GM12878 (cell line): Measurements from ENCODE around the gene ZNF554. TPM values are rescaled to one million over a fixed set of nuclear protein-coding genes. Genes with fewer than 3 reads are reported as not detected.
A peak's percentile ranks its signal among the peaks of the same experiment; 100 is the strongest.

Experiments used
- ATAC-seq: fragments of 200-7000 bp; cut with Tn5 transposase; 3 replicates; pipeline ENCODE4 v1.9.1; 2020; ENCODE audit warnings: mild to moderate bottlenecking, moderate library complexity
- BruUV-seq: library from RNA; stranded (reverse); fragments of 400-500 nt; replicated peaks from 2 replicates; lab custom pipeline; 2021; lab: Mats Ljungman, UMichigan
- CTCF ChIA-PET: fragments of 300-600 bp; sonication (Branson Sonifier 250); formaldehyde crosslinking; extraction: SDS; loops from one replicate; lab custom pipeline; 2021; ENCODE audit warnings: inconsistent platforms; lab: Yijun Ruan, JAX
- POLR2A ChIA-PET: fragments of 350-600 bp; formaldehyde crosslinking; extraction: SDS; loops from one replicate; lab custom pipeline; 2021; ENCODE audit warnings: inconsistent platforms; lab: Charles Lee
- RAD21 ChIA-PET: fragments of 300-600 bp; sonication (Branson Sonifier 250); formaldehyde crosslinking; loops from one replicate; lab custom pipeline; 2023; ENCODE audit warnings: antibody characterized with exemption; ENCODE audit not compliant: unreplicated experiment; lab: Charles Lee
- SMC1A ChIA-PET: fragments of 300-600 bp; sonication (Branson Sonifier 250); formaldehyde crosslinking; loops from one replicate; lab custom pipeline; 2023; ENCODE audit not compliant: unreplicated experiment, uncharacterized antibody; lab: Charles Lee
- DNase-seq: peaks from one replicate; pipeline ENCODE4 v3.0.0-alpha.2; 2011; ENCODE audit warnings: low read depth, low spot score
- FAIRE-seq: peaks from 3 replicates; lab custom pipeline; 2011; peaks lifted over from hg19 to GRCh38; lab: Jason Lieb, UNC
- H2AFZ ChIP-seq: 2 replicates; pipeline ENCODE4 v1.6.0; 2011; ENCODE audit warnings: low read depth, low read length, control low read depth; ENCODE audit not compliant: control insufficient read depth
- H3K27ac ChIP-seq: 2 replicates; pipeline ENCODE4 v1.5.1; 2011; ENCODE audit warnings: control low read depth; ENCODE audit not compliant: control insufficient read depth, insufficient read depth
- H3K27me3 ChIP-seq, 2 experiments: replicated peaks in 1 of 2; 2 replicates each; pipeline versions ENCODE4 v1.6.0 to v1.6.1; 2011; ENCODE audit warnings: low read length in 1 of 2; ENCODE audit not compliant: control insufficient read depth in 2 of 2, insufficient read depth in 2 of 2
- H3K36me3 ChIP-seq, 2 experiments: 2 replicates each; pipeline ENCODE4 v1.5.1; 2011; ENCODE audit warnings: low read length in 1 of 2; ENCODE audit not compliant: control insufficient read depth in 2 of 2, insufficient read depth in 2 of 2
- H3K4me1 ChIP-seq: 2 replicates; pipeline ENCODE4 v1.6.1; 2011; ENCODE audit warnings: mild to moderate bottlenecking, low read length, moderate library complexity, mixed read lengths; ENCODE audit not compliant: control insufficient read depth, insufficient read depth
- H3K4me2 ChIP-seq: 2 replicates; pipeline ENCODE4 v1.6.0; 2011; ENCODE audit warnings: control low read depth; ENCODE audit not compliant: control insufficient read depth, insufficient read depth
- H3K4me3 ChIP-seq: fragments of 200-600 bp; sonication (generic); 2 replicates; pipeline ENCODE4 v1.5.1; 2016
- H3K79me2 ChIP-seq: 2 replicates; pipeline ENCODE4 v1.6.0; 2011; ENCODE audit warnings: low read length; ENCODE audit not compliant: control insufficient read depth, insufficient read depth
- H3K9ac ChIP-seq: 2 replicates; pipeline ENCODE4 v1.8.0; 2011; ENCODE audit warnings: low read length, control low read depth, mixed read lengths; ENCODE audit not compliant: control insufficient read depth, insufficient read depth
- H3K9me3 ChIP-seq: replicated peaks from 3 replicates; pipeline ENCODE4 v1.5.1; 2011; ENCODE audit warnings: mild to moderate bottlenecking, low read length; ENCODE audit not compliant: control insufficient read depth, insufficient read depth
- H4K20me1 ChIP-seq: 2 replicates; pipeline ENCODE4 v1.6.0; 2011; ENCODE audit not compliant: control insufficient read depth, insufficient read depth
- CBX5 ChIP-seq: sonication (generic); IDR thresholded peaks from 2 replicates; pipeline ENCODE4 v1.6.1; 2016; ENCODE audit warnings: low read depth, moderate library complexity, mild to moderate bottlenecking, inconsistent platforms
- NFXL1 ChIP-seq: fragments of 450-650 bp; IDR thresholded peaks from 2 replicates; pipeline ENCODE4 v1.6.1; 2017; ENCODE audit warnings: antibody characterized with exemption, mild to moderate bottlenecking, borderline replicate concordance
- SP1 ChIP-seq: IDR thresholded peaks from one replicate; pipeline ENCODE4 v1.6.1; 2011; ENCODE audit warnings: low read depth, low read length
- TCF12 ChIP-seq: IDR thresholded peaks from 2 replicates; pipeline ENCODE4 v1.6.1; 2011; ENCODE audit warnings: low read depth, mild to moderate bottlenecking, low read length
- WGBS: methylation state at CpG from one replicate; pipeline ENCODE4 v1.1.6; 2016; ENCODE audit warnings: low lambda C conversion rate; ENCODE audit not compliant: insufficient replicate concordance, insufficient coverage; ENCODE audit errors: missing lambda C conversion rate; 5-methylcytosine and 5-hydroxymethylcytosine counted together
- in situ Hi-C: fragments of 300-500 bp; cut with MboI; formaldehyde crosslinking; loops from 9 replicates; pipeline ENCODE4 v1.14.3; 2018; ENCODE audit warnings: mixed read lengths
- intact Hi-C: fragments of 100-400 bp; cut with micrococcal nuclease; formaldehyde crosslinking; loops from one replicate; pipeline ENCODE4 v1.14.2; 2022; ENCODE audit not compliant: unreplicated experiment
- polyA plus RNA-seq, 11 experiments: library from polyadenylated mRNA; depleted of rRNA in 4 of 11; unstranded in 6 of 11; stranded (reverse) in 5 of 11; fragments of >200 nt; fragmentation: Nextera tagmentation in 4 of 11; fragmentation: Illumina TruSeq in 1 of 11; extraction: Ambion mirVana in 4 of 11; extraction: Trizol in 1 of 11; gene quantifications; 1 replicate in 1 of 11; 2 replicates in 10 of 11; pipeline versions ENCODE4 v1.2.1 to v1.2.3, GENCODE V29; 2011 to 2016; ENCODE audit warnings: inconsistent platforms in 2 of 11, missing spikeins in 2 of 11, low read depth in 1 of 11
- total RNA-seq, 4 experiments: library from RNA; depleted of rRNA in 3 of 4; stranded (reverse); fragments of >200 nt in 3 of 4; fragmentation: Illumina TruSeq in 1 of 4; extraction: Trizol in 1 of 4; gene quantifications; 2 replicates each; pipeline versions ENCODE4 v1.2.1 to v1.2.3, GENCODE V29; 2013 to 2021
- TF ChIP-seq, protein P1 (sequence below): fragments of 450-650 bp; IDR thresholded peaks from 2 replicates; pipeline ENCODE4 v1.6.1; 2017; ENCODE audit warnings: low read depth, mild to moderate bottlenecking, moderate library complexity
- TF ChIP-seq, protein P2 (sequence below): fragments of 450-650 bp; IDR thresholded peaks from 2 replicates; pipeline ENCODE4 v1.6.1; 2017; ENCODE audit warnings: antibody characterized with exemption, mild to moderate bottlenecking, moderate library complexity

Gene ZNF554
- total and polyA plus RNA-seq, 10 of the 15 experiments (the other 5 are each of a cell fraction or from before 2014, with no cell fraction given) = 0.19 to 2.1 (median 1.4) TPM

DNA sequence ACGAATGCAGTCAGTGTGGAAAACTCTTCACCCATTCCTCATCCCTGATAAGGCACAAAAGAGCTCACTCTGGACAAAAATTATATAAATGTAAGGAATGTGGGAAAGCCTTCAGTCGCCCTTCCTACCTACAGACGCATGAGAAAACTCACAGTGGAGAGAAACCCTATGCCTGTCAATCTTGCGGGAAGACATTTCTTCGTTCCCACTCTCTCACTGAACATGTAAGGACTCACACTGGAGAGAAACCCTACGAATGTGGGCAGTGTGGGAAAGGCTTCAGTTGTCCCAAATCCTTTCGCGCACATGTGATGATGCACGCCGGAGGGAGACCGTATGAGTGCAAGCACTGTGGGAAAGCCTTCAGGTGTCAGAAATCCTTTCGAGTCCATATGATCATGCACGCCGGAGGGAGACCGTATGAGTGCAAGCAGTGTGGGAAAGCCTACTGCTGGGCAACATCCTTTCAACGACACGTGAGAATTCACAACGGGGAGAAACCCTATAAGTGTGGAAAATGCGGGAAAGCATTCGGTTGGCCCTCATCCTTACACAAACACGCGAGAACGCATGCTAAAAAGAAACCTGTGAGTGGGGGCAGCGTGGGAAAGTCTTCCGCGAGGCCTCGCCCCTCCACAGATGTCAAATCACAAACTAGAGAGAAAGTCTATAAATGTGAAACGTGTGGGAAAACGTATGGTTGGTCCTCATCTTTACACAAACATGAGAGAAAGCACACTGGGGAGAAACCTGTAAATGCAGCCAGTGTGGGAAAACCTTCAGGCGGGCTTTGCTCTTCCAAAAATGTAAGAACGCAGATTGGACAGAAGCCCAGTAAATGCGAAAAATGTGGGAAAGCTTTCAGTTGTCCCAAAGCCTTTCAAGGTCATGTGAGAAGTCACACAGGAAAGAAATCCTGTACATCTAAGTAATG lies 58.0 kb downstream of the ZNF554 start (continued):
- TF ChIP-seq, protein P1, sequence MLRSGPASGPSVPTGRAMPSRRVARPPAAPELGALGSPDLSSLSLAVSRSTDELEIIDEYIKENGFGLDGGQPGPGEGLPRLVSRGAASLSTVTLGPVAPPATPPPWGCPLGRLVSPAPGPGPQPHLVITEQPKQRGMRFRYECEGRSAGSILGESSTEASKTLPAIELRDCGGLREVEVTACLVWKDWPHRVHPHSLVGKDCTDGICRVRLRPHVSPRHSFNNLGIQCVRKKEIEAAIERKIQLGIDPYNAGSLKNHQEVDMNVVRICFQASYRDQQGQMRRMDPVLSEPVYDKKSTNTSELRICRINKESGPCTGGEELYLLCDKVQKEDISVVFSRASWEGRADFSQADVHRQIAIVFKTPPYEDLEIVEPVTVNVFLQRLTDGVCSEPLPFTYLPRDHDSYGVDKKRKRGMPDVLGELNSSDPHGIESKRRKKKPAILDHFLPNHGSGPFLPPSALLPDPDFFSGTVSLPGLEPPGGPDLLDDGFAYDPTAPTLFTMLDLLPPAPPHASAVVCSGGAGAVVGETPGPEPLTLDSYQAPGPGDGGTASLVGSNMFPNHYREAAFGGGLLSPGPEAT = no peak
- peak; percentile 81; the same call in 1 of the 2 replicates for TF ChIP-seq CBX5

DNA sequence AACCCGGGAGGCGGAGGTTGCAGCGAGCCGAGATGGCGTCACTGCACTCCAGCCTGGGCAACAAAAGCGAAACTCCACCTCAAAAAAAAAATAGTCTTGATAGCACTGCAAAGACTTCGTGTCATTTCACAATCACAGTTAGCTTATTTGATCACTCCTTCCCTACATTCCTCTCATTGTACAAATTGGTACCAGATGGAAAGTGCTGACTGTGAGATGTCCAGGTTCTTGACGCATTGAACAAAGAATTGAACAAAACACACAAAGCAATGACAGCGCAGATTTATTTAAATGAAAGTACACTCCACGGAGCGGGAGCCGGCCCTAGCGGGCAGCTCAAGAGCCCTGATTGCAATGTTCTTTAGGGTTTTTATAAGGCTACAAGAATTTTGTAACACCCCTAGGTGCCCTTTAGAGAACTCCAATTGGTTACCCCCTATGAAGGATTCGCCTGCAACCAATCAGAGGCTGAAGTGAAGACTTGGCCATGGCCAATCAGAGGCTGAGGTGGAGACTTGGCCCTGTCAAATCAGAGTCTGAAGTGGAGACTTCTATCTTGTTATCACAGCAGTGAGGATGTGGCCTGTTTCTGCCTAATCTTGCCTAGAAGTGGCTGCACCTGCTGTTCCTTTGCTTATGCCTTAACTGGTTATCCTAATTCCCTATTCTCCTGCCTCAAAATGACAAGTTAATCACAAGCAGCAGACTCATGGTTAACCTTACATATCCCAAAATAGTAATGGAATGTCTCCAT lies 64.2 kb downstream of the ZNF554 start:
- Histone ChIP-seq H3K27me3 (no peaks in the 10 kb centered on the region), H3K79me2 (no peaks in the 10 kb centered on the region), H3K36me3 (no peaks in the 10 kb centered on the region), H3K9me3 (no peaks in the 10 kb centered on the region; the same call in 2 of the 3 replicates), H3K4me2 (no peak overlapping the region), H3K9ac (no peak overlapping the region), H3K27ac (no peak overlapping the region), H4K20me1 (no peaks in the 10 kb centered on the region), H2AFZ (no peak overlapping the region), H3K4me3 (no peak overlapping the region), H3K4me1 (peaks cover 3% of the 10 kb centered on the region; the same call in 1 of the 2 replicates)
- ChIA-PET CTCF (no interaction called here), SMC1A (interaction anchor here (1.4 kb wide), 1 partner anchor 27 kb away, joined by 3 read pairs; no protein-coding TSS in a partner anchor), RAD21 (no interaction called here), POLR2A (no interaction called here)
- BruUV-seq = no TSS peak
- FAIRE-seq (no peak), DNase-seq (no peak), ATAC-seq (no peak)
- no peak for TF ChIP-seq NFXL1
- no peak for TF ChIP-seq TCF12
- peak; percentile 11 for TF ChIP-seq SP1
- TF ChIP-seq, protein P2, sequence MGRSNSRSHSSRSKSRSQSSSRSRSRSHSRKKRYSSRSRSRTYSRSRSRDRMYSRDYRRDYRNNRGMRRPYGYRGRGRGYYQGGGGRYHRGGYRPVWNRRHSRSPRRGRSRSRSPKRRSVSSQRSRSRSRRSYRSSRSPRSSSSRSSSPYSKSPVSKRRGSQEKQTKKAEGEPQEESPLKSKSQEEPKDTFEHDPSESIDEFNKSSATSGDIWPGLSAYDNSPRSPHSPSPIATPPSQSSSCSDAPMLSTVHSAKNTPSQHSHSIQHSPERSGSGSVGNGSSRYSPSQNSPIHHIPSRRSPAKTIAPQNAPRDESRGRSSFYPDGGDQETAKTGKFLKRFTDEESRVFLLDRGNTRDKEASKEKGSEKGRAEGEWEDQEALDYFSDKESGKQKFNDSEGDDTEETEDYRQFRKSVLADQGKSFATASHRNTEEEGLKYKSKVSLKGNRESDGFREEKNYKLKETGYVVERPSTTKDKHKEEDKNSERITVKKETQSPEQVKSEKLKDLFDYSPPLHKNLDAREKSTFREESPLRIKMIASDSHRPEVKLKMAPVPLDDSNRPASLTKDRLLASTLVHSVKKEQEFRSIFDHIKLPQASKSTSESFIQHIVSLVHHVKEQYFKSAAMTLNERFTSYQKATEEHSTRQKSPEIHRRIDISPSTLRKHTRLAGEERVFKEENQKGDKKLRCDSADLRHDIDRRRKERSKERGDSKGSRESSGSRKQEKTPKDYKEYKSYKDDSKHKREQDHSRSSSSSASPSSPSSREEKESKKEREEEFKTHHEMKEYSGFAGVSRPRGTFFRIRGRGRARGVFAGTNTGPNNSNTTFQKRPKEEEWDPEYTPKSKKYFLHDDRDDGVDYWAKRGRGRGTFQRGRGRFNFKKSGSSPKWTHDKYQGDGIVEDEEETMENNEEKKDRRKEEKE = no peak
- intact Hi-C loops (loop anchor here (10.0 kb wide), 1 partner anchor 61 kb away; the partner anchor contains the start of gene ZNF77), in situ Hi-C loops (no loop called here)
- 77% methylated on average over 14 of the region's 14 CpGs for WGBS
